ENCODE results near the gene NDST3.

DNA sequence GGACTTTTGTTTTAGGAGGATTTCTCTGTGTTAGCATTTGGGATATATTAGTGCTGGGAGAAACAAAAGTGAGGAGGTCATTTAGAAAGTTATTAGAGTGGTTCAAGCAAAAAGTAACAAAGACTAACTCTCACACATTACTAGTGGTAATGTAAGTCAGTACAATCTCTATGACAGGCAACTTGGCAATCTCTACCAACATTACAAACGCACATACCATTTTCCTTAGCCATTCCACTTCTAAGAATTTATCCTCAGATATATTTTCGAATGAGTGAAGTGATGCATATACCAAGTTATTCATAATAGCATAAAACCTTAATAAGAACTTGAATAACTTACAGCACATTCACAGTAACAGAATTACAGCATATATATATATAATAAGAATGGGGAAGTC is 172.3 kb downstream of the NDST3 start:
- TF ChIP-seq FOXP2 (optimal IDR thresholded peaks at IDR 0.05; ENCODE audit: control extremely low read depth, extremely low read length, insufficient read depth) (no peak), EZH2 (IDR thresholded peaks at IDR 0.05) (no peak), POLR2AphosphoS5 (IDR thresholded peaks at IDR 0.05; ENCODE audit: borderline replicate concordance, low read depth, low read length) (no peak)
